ENCODE results near the gene PXDC1. TPM values are rescaled to one million over a fixed set of nuclear protein-coding genes. Genes with fewer than 3 reads are reported as not detected.
"Not testable (repeated sequence)": the region's sequence is repeated elsewhere in the genome, so short reads cannot be mapped to it uniquely, and the experiment has no call there.

PXDC1 gene
- total RNA-seq, 6 experiments from 2014 or later = 63.1 to 97.5 (median 72.8) TPM

DNA sequence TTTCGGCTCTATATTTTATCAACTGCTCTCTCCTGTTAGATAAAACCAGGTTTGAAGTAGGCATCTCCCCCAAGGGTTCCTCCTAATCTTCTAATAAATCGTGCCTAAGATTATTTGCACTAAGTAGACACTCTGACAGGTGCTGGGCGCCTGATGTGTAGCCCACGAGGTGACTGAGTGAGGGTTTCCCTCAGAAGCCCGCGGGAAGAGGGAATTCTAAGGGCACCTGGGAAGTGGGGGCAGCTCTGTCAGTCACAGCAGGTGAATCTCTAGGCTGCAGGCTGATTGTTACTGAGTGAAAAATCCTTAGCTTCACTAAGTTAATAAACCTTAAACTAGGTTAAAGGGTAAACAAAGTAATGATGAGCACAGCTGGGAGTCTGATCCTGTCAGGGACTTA is 68.2 kb downstream of the PXDC1 start:
- H3K9me3 Mint-ChIP-seq = peaks cover 7% of the 10 kb centered on the region; the same call in 1 of the 2 replicates
- no peak overlapping the region for H3K27ac Mint-ChIP-seq
- H3K27me3 Mint-ChIP-seq (ENCODE audit: insufficient read depth) = peaks cover 15% of the 10 kb centered on the region
- TF ChIP-seq, protein P1, sequence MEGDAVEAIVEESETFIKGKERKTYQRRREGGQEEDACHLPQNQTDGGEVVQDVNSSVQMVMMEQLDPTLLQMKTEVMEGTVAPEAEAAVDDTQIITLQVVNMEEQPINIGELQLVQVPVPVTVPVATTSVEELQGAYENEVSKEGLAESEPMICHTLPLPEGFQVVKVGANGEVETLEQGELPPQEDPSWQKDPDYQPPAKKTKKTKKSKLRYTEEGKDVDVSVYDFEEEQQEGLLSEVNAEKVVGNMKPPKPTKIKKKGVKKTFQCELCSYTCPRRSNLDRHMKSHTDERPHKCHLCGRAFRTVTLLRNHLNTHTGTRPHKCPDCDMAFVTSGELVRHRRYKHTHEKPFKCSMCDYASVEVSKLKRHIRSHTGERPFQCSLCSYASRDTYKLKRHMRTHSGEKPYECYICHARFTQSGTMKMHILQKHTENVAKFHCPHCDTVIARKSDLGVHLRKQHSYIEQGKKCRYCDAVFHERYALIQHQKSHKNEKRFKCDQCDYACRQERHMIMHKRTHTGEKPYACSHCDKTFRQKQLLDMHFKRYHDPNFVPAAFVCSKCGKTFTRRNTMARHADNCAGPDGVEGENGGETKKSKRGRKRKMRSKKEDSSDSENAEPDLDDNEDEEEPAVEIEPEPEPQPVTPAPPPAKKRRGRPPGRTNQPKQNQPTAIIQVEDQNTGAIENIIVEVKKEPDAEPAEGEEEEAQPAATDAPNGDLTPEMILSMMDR (IDR thresholded peaks at IDR 0.05) = no peak
- DNase-seq = no peak
- H3K4me3 Mint-ChIP-seq = no peak overlapping the region
- H3K4me1 Mint-ChIP-seq (ENCODE audit: low read depth) = no peaks in the 10 kb centered on the region
- H3K36me3 Mint-ChIP-seq (ENCODE audit: low read depth) = peaks cover 5% of the 10 kb centered on the region; the same call in 1 of the 2 replicates

DNA sequence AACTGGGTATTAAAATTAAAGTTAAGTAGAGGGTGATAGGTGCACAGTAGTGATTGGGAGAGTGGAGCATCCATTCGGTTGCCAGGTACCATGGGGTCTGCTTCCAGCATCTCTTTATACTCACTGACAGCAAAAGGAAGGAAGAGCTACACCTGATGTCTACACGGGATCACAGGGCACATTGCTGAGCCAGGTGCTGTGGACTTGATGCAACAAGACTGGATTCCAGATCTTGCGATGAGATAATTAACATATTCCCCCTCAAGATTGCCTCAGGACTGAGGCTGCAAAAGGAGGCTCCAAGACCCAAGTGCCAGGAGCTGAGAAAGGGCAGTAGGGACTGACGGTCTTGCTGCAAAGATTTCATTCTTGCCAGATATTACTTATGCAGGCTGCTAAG is 72.6 kb downstream of the PXDC1 start:
- Mint-ChIP-seq H3K27me3 (ENCODE audit: insufficient read depth) (peaks cover 34% of the 10 kb centered on the region), H3K36me3 (ENCODE audit: low read depth) (peaks cover 5% of the 10 kb centered on the region; the same call in 1 of the 2 replicates), H3K9me3 (peaks cover 20% of the 10 kb centered on the region; the same call in 1 of the 2 replicates), H3K4me3 (no peak overlapping the region), H3K4me1 (ENCODE audit: low read depth) (no peaks in the 10 kb centered on the region), H3K27ac (no peak overlapping the region)
- TF ChIP-seq, protein P1 (IDR thresholded peaks at IDR 0.05) = no peak
- no peak for DNase-seq

DNA sequence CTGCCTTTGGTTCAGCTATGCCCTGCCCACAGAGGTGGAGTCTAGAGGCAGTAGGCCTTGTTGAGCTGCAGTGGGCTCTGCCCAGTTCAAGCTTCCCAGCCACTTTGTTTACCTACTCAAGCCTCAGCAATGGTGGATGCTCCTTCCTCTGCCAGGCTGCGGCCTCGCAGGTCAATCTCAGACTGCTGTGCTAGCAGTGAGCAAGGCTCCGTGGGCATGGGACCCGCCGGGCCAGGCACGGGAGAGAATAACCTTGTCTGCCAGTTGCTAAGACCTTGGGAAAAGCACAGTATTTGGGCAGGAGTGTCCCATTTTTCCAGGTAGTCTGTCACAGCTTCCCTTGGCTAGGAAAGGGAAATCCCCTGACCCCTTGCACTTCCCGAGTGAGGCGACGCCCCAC is 73.8 kb downstream of the PXDC1 start:
- peaks cover 34% of the 10 kb centered on the region for H3K27me3 Mint-ChIP-seq (ENCODE audit: insufficient read depth)
- not testable (repeated sequence) for H3K4me3 Mint-ChIP-seq; H3K36me3 Mint-ChIP-seq (ENCODE audit: low read depth); H3K4me1 Mint-ChIP-seq (ENCODE audit: low read depth); H3K27ac Mint-ChIP-seq; DNase-seq
- peaks cover 28% of the 10 kb centered on the region; the same call in 1 of the 2 replicates for H3K9me3 Mint-ChIP-seq

DNA sequence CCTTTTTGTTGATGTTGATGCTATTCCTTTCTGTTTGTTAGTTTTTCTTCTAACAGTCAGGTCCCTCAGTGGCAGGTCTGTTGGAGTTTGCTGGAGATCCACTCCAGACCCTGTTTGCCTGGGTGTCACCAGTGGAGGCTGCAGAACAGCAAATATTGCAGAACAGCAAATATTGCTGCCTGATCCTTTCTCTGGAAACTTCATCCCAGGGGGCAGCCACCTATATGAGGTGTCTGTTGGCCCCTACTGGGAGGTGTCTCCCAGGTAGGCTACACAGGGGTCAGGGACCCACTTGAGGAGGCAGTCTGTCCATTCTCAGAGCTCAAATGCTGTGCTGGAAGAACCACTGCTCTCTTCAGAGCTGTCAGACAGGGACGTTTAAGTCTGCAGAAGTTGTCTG is 74.2 kb downstream of the PXDC1 start:
- peaks cover 31% of the 10 kb centered on the region for H3K27me3 Mint-ChIP-seq (ENCODE audit: insufficient read depth)
- not testable (repeated sequence) for DNase-seq

More for the DNA sequence above, 74.2 kb downstream of the PXDC1 start:
- not testable (repeated sequence) for H3K4me1 Mint-ChIP-seq (ENCODE audit: low read depth); H3K36me3 Mint-ChIP-seq (ENCODE audit: low read depth); H3K27ac Mint-ChIP-seq; H3K4me3 Mint-ChIP-seq
- peaks cover 28% of the 10 kb centered on the region; the same call in 1 of the 2 replicates for H3K9me3 Mint-ChIP-seq

Other genes starting within 250 kb of the PXDC1 start
- gene FAM50B, start 97.7 kb upstream of the PXDC1 start, total RNA-seq (2021; fragmentation: NEBNext Ultra II Directional; extraction: Animal tissue kit (Norgen Biotek cat#: 25700)) = 10 to 100 TPM in 3 of 6 experiments, 1 to 10 TPM in 3; 8.0 to 11.7 (median 10.2) TPM